Hematopoietic multipotent progenitor cell treated with erythropoietin and hydrocortisone succinate and interleukin-3 and kit ligand, for 4 days (in vitro differentiated cells): ENCODE results near the gene ANKFY1.
"Not testable (repeated sequence)": the region's sequence is repeated elsewhere in the genome, so short reads cannot be mapped to it uniquely, and the experiment has no call there.

ENCODE experiments used
- DNase-seq: peaks from one replicate; pipeline ENCODE4 v3.0.0-alpha.2; 2015

Gene ANKFY1

GRCh38 chr17:4215882-4216570 lies 47.8 kb downstream of the ANKFY1 start:
- no peak for DNase-seq

- DNase-seq = no peak
Measured at GRCh38 chr17:4214157-4214556, 49.6 kb downstream of the ANKFY1 start.

DNA sequence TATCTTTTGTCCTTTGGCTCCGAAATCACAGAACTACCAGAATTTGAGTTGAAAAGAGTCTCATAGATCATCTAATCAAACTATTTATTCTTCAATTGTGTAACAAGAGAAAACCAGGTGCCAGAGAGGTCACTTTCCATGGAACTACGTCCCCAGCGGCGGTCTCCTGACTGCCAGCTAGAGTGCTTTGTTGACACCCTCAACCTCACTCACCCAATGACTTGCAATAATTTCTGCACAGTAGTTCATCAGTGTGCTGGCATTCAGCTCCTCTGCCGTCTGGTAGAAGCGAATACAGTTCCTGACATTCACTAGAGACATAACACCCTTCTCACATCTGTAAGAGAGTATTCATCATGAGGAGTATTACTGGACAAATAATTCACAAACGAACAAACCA lies 54.2 kb downstream of the ANKFY1 start:
- no peak for DNase-seq

- DNase-seq = no peak
Measured at GRCh38 chr17:4208238-4208637, 55.5 kb downstream of the ANKFY1 start.

GRCh38 chr17:4206962-4207361 lies 56.8 kb downstream of the ANKFY1 start:
- peak; percentile 87 for DNase-seq

- no peak for DNase-seq
Measured at GRCh38 chr17:4205917-4206316, 57.9 kb downstream of the ANKFY1 start.

DNA sequence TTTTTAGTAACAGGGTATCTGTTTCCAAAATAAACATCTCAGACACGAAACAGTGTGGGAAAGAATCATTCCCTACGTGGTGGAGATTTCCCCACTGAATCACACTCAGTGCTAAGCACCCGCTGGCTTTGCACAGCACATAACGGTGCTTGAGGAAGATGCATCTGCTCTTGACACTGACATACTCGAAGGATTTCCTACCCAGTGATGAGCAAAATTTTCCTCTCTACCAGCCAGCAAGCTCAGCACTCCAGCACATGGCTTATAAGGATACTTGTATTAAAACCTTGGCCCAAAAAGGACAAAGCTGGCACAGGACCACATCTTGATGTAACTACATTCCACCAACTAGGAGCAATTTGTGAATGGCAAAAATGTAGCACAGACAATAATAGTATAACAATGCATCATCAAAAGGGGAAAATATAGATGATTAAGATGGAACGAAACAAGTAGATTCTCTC lies 59.0 kb downstream of the ANKFY1 start:
- no peak for DNase-seq

- no peak for DNase-seq
Measured at GRCh38 chr17:4204190-4204589, 59.6 kb downstream of the ANKFY1 start.

GRCh38 chr17:4201226-4201625 lies 62.6 kb downstream of the ANKFY1 start:
- no peak for DNase-seq

GRCh38 chr17:4199818-4200402 lies 63.9 kb downstream of the ANKFY1 start:
- DNase-seq = peak; percentile 73

GRCh38 chr17:4198995-4199394 lies 64.8 kb downstream of the ANKFY1 start:
- DNase-seq = no peak

- no peak for DNase-seq
Measured at GRCh38 chr17:4195306-4195705, 68.5 kb downstream of the ANKFY1 start.

GRCh38 chr17:4194796-4195195 lies 69.0 kb downstream of the ANKFY1 start:
- DNase-seq = peak; percentile 13

GRCh38 chr17:4190791-4191190 lies 73.0 kb downstream of the ANKFY1 start:
- not testable (repeated sequence) for DNase-seq

GRCh38 chr17:4189280-4189679 lies 74.5 kb downstream of the ANKFY1 start:
- DNase-seq = peak; percentile 67

DNA sequence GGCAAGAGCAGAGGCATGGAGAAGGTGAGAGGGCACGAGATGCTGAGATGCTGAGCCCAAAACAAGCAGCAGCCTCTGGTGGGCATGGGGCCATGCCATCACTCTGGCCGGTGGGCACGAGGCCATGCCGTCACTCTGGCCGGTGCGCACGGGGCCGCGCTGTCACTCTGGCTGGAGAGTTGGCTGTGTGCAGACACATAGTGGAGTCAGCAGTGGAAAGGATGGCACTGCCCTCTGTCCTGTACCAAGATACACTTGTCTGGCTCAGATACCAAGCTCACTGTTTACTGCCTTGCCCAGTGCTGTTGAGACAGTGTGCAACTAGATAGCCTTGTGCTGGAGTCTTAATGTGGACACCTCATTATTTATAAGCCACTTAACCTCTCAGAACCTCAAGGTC lies 75.7 kb downstream of the ANKFY1 start:
- DNase-seq = no peak

DNA sequence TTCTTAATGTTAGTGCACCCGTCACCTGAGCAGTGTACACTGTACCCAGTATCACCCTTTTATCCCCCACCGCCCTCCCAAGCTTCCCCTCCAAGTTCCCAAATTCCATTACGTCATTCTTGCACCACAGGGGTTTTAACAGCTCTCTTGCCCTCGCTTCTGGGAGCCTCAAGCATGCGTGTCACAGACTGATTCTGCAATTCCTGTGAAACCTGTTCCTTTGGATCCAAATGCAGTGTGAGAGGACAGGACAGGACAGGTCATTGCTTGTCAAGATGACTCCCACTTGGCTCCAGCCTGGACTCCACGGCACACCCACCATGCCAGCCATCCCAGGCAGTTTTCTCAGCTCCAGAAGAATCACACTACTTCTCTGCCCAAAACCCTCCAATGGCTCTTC lies 76.7 kb downstream of the ANKFY1 start:
- DNase-seq = no peak

DNA sequence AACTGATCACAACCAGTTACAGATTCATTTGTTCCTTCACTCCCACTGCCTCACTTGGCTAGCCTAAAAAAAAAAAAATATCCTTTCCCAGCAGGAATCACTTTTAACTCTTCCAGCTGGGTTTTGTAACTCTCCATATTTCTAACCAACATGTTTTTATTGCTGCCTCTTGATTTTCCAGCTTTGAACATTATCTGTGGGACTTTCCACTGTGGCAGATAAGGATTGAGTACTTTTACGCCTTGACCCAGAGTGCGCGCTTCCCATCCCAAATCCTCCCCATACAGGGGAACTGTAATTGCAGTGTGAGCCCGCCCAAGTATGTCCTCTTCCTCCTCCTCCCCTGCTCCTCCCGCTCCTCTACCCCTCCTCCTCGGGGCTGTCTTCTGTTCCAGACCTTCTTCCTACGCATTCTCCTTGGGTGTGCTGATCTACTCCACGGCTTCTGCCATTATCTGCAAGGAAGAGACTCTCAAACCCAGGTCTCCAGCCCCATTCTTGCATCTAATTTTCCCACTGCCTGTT lies 77.4 kb downstream of the ANKFY1 start:
- no peak for DNase-seq

DNA sequence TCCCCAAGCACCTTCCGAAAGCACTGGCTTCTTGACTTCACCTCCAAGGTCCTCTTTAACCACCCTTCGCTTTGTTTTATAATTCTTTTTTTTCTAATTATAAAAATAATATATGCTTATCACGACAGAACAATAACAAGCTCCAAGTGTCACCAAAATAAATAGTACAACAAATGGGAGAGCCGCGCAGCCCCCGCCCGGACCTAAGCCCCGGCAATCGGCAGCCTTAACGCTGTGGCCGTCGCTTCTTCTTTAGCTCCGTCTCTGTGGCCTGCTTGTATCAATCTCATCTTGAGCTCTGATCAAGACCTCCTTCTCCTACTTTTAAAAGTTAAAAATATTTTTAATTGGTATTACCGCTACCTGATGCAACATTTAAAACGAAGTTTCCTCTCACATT lies 78.1 kb downstream of the ANKFY1 start:
- no peak for DNase-seq

- no peak for DNase-seq
Measured at GRCh38 chr17:4184811-4185210, 79.0 kb downstream of the ANKFY1 start.

- DNase-seq = no peak
Measured at GRCh38 chr17:4182043-4182442, 81.7 kb downstream of the ANKFY1 start.

- no peak for DNase-seq
Measured at GRCh38 chr17:4180791-4181190, 83.0 kb downstream of the ANKFY1 start.

DNA sequence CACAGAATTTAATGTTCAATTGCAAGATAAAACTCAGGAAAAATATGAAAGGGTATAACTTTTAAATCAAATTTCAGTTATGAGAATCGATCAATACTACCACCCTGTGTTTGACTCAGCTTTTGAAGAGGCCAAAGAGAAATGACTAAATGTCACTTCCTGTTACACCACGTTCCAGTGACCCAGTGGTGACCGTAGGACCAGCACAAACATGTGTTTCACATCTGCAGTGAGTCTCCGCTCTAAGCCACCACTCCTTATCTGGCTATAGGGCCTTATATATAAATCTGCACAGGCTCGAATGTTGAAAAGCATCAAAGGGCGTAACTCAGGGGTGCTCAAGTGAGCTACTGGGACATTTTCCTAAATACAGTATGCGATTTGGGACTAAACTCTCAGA lies 84.7 kb downstream of the ANKFY1 start:
- no peak for DNase-seq

GRCh38 chr17:4178651-4179050 lies 85.1 kb downstream of the ANKFY1 start:
- DNase-seq = no peak

DNA sequence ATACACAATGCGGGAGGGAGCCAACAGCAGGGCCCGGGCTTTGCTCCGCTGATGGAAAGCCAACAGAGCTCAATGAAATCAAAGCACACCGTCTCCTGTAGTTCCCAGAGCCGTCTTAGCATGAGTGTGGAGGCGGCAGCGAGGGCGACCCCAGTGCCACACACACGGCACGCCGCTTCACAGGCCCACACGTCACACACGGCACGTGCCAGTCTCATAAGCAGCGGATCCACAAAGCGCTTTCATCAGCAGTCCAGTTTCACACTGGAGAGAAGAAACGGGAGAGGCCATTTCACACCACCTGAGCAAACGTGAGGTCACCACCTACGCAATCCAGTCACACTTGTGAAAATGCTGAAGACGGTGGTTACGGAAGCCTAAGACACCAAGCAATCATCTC lies 86.0 kb downstream of the ANKFY1 start:
- DNase-seq = no peak
